Measurements from ENCODE around the gene ESYT3.
"Not testable (repeated sequence)": the region's sequence is repeated elsewhere in the genome, so short reads cannot be mapped to it uniquely, and the experiment has no call there.

DNA sequence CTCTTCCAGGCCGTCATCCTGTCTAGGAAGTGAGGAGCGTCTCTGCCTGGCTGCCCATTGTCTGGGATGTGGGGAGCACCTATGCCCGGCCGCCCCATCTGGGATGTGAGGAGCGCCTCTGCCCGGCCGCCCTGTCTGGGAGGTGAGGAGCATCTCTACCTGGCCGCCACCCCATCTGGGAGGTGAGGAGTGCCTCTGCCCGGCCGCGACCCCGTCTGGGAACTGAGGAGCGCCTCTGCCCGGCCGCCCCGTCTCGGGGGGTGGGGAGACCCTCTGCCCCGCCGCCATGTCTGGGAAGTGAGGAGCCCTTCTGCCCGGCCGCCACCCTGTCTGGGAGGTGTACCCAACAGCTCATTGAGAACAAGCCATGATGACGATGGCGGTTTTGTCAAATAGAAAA is 87.0 kb downstream of the ESYT3 start:
- TF ChIP-seq SCRT2 (tag by site-specific recombination; IDR thresholded peaks at IDR 0.05); HOXA7 (CRISPR knock-in tag; IDR thresholded peaks at IDR 0.05; ENCODE audit: borderline replicate concordance); MZF1 (tag by site-specific recombination; IDR thresholded peaks at IDR 0.05; ENCODE audit: borderline replicate concordance): not testable (repeated sequence)
- TF ChIP-seq, protein P1, sequence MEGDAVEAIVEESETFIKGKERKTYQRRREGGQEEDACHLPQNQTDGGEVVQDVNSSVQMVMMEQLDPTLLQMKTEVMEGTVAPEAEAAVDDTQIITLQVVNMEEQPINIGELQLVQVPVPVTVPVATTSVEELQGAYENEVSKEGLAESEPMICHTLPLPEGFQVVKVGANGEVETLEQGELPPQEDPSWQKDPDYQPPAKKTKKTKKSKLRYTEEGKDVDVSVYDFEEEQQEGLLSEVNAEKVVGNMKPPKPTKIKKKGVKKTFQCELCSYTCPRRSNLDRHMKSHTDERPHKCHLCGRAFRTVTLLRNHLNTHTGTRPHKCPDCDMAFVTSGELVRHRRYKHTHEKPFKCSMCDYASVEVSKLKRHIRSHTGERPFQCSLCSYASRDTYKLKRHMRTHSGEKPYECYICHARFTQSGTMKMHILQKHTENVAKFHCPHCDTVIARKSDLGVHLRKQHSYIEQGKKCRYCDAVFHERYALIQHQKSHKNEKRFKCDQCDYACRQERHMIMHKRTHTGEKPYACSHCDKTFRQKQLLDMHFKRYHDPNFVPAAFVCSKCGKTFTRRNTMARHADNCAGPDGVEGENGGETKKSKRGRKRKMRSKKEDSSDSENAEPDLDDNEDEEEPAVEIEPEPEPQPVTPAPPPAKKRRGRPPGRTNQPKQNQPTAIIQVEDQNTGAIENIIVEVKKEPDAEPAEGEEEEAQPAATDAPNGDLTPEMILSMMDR (tag by site-specific recombination; IDR thresholded peaks at IDR 0.05), result not testable (repeated sequence)
